NB4 (cell line): ENCODE results near the gene HTR1D.

Experiments
- POLR2A ChIP-seq: IDR thresholded peaks from 2 replicates; pipeline ENCODE4 v1.6.1; 2011; ENCODE audit warnings: mild to moderate bottlenecking; ENCODE audit not compliant: insufficient read length; ENCODE audit errors: extremely low read depth
- TF ChIP-seq, protein P1 (sequence below): IDR thresholded peaks from 2 replicates; pipeline ENCODE4 v1.6.1; 2011; ENCODE audit warnings: low read depth, low read length
- TF ChIP-seq, protein P2 (sequence below): IDR thresholded peaks from one replicate; pipeline ENCODE4 v1.5.1; 2012; ENCODE audit warnings: low read depth, low read length

DNA sequence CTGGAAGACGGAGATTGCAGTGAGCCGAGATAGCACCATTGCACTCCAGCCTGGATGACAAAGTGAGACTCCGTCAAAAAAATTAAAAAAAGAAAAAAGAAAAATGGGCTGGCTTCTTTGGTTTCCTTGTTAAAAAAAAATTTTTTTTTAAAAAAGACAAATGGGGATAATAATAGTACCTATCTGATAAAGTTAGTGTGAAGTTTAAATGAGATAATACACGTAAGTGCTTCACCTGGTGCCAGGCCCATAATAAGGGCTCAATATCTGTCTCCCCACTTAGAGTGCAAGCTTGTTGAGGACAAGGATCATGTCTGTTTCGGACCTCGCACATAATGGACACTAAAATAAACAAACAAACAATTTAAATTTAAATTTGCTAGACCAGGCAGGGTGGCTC lies 30.0 kb upstream of the HTR1D start:
- no peak for TF ChIP-seq POLR2A
- TF ChIP-seq, protein P1, sequence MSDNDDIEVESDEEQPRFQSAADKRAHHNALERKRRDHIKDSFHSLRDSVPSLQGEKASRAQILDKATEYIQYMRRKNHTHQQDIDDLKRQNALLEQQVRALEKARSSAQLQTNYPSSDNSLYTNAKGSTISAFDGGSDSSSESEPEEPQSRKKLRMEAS, result no peak
- TF ChIP-seq, protein P2, sequence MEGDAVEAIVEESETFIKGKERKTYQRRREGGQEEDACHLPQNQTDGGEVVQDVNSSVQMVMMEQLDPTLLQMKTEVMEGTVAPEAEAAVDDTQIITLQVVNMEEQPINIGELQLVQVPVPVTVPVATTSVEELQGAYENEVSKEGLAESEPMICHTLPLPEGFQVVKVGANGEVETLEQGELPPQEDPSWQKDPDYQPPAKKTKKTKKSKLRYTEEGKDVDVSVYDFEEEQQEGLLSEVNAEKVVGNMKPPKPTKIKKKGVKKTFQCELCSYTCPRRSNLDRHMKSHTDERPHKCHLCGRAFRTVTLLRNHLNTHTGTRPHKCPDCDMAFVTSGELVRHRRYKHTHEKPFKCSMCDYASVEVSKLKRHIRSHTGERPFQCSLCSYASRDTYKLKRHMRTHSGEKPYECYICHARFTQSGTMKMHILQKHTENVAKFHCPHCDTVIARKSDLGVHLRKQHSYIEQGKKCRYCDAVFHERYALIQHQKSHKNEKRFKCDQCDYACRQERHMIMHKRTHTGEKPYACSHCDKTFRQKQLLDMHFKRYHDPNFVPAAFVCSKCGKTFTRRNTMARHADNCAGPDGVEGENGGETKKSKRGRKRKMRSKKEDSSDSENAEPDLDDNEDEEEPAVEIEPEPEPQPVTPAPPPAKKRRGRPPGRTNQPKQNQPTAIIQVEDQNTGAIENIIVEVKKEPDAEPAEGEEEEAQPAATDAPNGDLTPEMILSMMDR, result no peak
